Uterus (tissue), 4 donors: ENCODE measurements around the gene SPATA3. TPM values are rescaled to one million over a fixed set of nuclear protein-coding genes. Genes with fewer than 3 reads are reported as not detected.

Source experiments
- DNase-seq, 2 donors: peaks; one replicate each; pipeline ENCODE4 v3.0.0-alpha.2; 2019 to 2020
- H3K27ac ChIP-seq, 2 donors: fragments of 200-600 bp; sonication (generic); 1 replicate in 1 of 2; 2 replicates in 1 of 2; pipeline ENCODE4 v1.5.1; 2016 to 2018
- H3K27me3 ChIP-seq, 2 donors: fragments of 200-600 bp; sonication (generic); one replicate each; pipeline ENCODE4 v1.5.1; 2018 to 2019; ENCODE audit warnings: control low read depth in 1 of 2
- H3K36me3 ChIP-seq, 2 donors: fragments of 200-600 bp; sonication (generic); one replicate each; pipeline ENCODE4 v1.5.1; 2019; ENCODE audit warnings: control low read depth in 1 of 2
- H3K4me1 ChIP-seq, 2 donors: fragments of 200-600 bp; sonication (generic); one replicate each; pipeline ENCODE4 v1.5.1; 2018 to 2019; ENCODE audit warnings: control low read depth in 1 of 2
- H3K4me3 ChIP-seq, 2 donors: fragments of 200-600 bp; sonication (generic); 1 replicate in 1 of 2; 2 replicates in 1 of 2; pipeline ENCODE4 v1.5.1; 2018 to 2019; ENCODE audit warnings: mild to moderate bottlenecking in 1 of 2
- H3K9me3 ChIP-seq, 2 donors: fragments of 200-600 bp; sonication (generic); one replicate each; pipeline ENCODE4 v1.5.1; 2019; ENCODE audit warnings: control low read depth in 1 of 2
- POLR2A ChIP-seq, 2 donors: fragments of 450-650 bp; IDR thresholded peaks; one replicate each; pipeline ENCODE4 v1.6.1; 2016; ENCODE audit warnings: antibody characterized with exemption in 2 of 2, mild to moderate bottlenecking in 1 of 2, moderate library complexity in 1 of 2
- intact Hi-C: fragments of 100-400 bp; cut with DNase I; formaldehyde crosslinking; loops from one replicate; pipeline ENCODE4 v1.15.1; 2023; ENCODE audit warnings: low total_unique reads
- total RNA-seq, 4 donors: library from RNA; depleted of rRNA in 3 of 4; stranded (reverse); fragments of >200 nt in 3 of 4; gene quantifications; one replicate each; pipeline versions ENCODE4 v1.1.0 to v1.2.4, GENCODE V29; 2014 to 2023
- TF ChIP-seq, protein P1 (sequence below), 4 experiments: fragments of 200-600 bp in 2 of 4; fragments of 450-650 bp in 2 of 4; sonication (generic) in 2 of 4; IDR thresholded peaks; one replicate each; pipeline ENCODE4 v1.5.1; 2016 to 2019; ENCODE audit warnings: antibody characterized with exemption in 4 of 4, mild to moderate bottlenecking in 2 of 4, moderate library complexity in 1 of 4
- donor health status: DM: yes; HTN: yes; CAD: no.

The SPATA3 gene
- total RNA-seq, 4 donors from 2014 or later = not detected

- no peaks in the 10 kb centered on the region for H3K4me1 ChIP-seq
- H3K27ac ChIP-seq = no peak overlapping the region
- DNase-seq = no peak
- H3K9me3 ChIP-seq = no peaks in the 10 kb centered on the region
- intact Hi-C loops = no loop called here
- no peaks in the 10 kb centered on the region for H3K36me3 ChIP-seq
- no peak overlapping the region for H3K4me3 ChIP-seq
- H3K27me3 ChIP-seq = peaks cover 0 to 16% of the 10 kb centered on the region in 2 donors
- no peak for TF ChIP-seq POLR2A (IDR thresholded peaks at IDR 0.05)
- TF ChIP-seq, protein P1, sequence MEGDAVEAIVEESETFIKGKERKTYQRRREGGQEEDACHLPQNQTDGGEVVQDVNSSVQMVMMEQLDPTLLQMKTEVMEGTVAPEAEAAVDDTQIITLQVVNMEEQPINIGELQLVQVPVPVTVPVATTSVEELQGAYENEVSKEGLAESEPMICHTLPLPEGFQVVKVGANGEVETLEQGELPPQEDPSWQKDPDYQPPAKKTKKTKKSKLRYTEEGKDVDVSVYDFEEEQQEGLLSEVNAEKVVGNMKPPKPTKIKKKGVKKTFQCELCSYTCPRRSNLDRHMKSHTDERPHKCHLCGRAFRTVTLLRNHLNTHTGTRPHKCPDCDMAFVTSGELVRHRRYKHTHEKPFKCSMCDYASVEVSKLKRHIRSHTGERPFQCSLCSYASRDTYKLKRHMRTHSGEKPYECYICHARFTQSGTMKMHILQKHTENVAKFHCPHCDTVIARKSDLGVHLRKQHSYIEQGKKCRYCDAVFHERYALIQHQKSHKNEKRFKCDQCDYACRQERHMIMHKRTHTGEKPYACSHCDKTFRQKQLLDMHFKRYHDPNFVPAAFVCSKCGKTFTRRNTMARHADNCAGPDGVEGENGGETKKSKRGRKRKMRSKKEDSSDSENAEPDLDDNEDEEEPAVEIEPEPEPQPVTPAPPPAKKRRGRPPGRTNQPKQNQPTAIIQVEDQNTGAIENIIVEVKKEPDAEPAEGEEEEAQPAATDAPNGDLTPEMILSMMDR (IDR thresholded peaks at IDR 0.05) = no peak
Observed at GRCh38 chr2:231033147-231034132, 37.5 kb downstream of the SPATA3 start.

DNA sequence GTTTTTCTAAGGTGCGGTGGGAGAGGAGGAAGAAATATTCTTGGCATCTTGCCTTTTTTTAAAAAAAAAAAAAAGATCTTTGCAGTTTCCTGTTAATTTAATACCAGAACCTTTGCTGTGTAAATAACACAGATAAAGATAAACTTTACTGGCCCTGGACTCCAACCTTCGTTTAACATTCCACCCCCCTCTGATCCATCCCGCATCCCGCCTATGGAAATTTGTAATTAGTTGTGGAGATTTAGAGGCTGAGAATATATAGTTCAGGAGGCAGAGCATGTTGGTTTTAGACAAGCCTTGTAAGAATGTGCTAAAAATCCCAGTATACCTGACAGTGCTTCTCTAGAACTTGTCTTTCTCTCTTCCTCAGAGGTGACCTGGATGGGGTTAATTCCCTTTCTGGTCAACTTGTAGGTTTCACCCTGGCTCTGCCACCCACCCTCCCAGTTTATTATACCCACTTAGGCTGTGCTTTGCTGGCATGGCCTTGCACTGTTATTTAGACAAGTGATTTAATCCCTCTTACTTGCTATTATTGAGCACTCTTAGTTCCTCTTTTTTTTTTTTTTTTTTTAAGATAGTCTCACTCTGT, 38.5 kb downstream of the SPATA3 start:
- H3K4me3 ChIP-seq = no peak overlapping the region
- intact Hi-C loops = no loop called here
- peaks cover 0 to 16% of the 10 kb centered on the region in 2 donors for H3K27me3 ChIP-seq
- H3K27ac ChIP-seq = no peak overlapping the region
- H3K9me3 ChIP-seq = no peaks in the 10 kb centered on the region
- no peaks in the 10 kb centered on the region for H3K36me3 ChIP-seq
- H3K4me1 ChIP-seq = no peaks in the 10 kb centered on the region
- no peak for TF ChIP-seq POLR2A (IDR thresholded peaks at IDR 0.05)
- TF ChIP-seq, protein P1 (IDR thresholded peaks at IDR 0.05) = no peak
- no peak for DNase-seq

DNA sequence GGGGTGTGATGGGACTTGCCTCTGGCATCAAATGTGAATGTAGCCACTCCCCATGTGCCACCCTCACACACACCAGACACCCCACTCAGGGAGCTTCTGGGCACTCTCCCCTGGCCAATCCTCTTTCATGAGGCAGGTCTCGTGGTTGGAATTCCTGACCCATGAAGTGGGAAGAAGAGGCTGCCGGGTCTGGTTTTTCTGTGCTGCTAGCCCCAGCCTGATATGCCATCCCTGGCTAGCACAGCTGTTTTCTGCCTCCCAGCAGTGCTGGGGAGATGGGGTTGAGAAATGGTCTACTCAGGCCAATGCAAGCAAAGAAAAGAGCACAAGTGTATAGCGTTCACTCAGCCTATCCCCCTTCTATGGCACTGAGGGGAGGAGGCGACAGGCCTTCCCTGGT, 40.2 kb downstream of the SPATA3 start:
- TF ChIP-seq, protein P1 (IDR thresholded peaks at IDR 0.05) = no peak
- no peak for TF ChIP-seq POLR2A (IDR thresholded peaks at IDR 0.05)
- Histone ChIP-seq H3K9me3 (no peaks in the 10 kb centered on the region), H3K4me1 (no peaks in the 10 kb centered on the region), H3K27ac (no peak overlapping the region), H3K36me3 (no peaks in the 10 kb centered on the region), H3K4me3 (no peak overlapping the region), H3K27me3 (peaks cover 0 to 16% of the 10 kb centered on the region in 2 donors)
- no peak for DNase-seq
- intact Hi-C loops = no loop called here

- Histone ChIP-seq H3K4me1 (no peaks in the 10 kb centered on the region), H3K27me3 (peaks cover 0 to 16% of the 10 kb centered on the region in 2 donors), H3K9me3 (no peaks in the 10 kb centered on the region), H3K36me3 (no peaks in the 10 kb centered on the region), H3K27ac (no peak overlapping the region), H3K4me3 (no peak overlapping the region)
- DNase-seq = no peak
- TF ChIP-seq, protein P1 (IDR thresholded peaks at IDR 0.05) = no peak
- no peak for TF ChIP-seq POLR2A (IDR thresholded peaks at IDR 0.05)
- intact Hi-C loops = no loop called here
Observed at GRCh38 chr2:231036578-231037106, 40.7 kb downstream of the SPATA3 start.
